Body of pancreas (tissue), 4 donors: Measurements from ENCODE around the gene MYCBP2.

Source experiments
- POLR2A ChIP-seq, 3 donors: fragments of 450-650 bp; IDR thresholded peaks; one replicate each; pipeline ENCODE4 v1.6.1; 2016; ENCODE audit warnings: antibody characterized with exemption in 3 of 3, mild to moderate bottlenecking in 2 of 3
- TF ChIP-seq, protein P1 (sequence below), 7 experiments: fragments of 450-650 bp in 4 of 7; fragments of 200-600 bp in 3 of 7; sonication (generic) in 3 of 7; IDR thresholded peaks; one replicate each; pipeline ENCODE4 v1.5.1; 2016 to 2019; ENCODE audit warnings: antibody characterized with exemption in 7 of 7

DNA sequence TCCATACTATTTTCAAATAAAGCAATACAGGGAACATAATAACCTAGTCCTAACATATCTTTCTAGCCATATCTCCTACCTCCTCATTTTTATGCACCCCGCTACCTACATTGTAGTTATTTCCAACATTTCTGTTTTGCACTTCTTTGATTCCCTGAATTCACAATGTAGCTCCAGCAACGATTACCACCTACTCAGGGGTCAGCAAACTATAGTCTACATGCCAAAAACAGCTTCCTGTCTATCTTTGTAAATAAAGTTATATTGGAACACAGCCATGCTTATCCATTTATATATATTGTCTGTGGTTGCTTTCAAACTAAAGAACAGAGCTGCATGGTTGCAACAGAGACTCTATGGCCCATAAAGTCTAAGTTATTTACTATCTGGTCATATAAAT is 16.7 kb downstream of the MYCBP2 start:
- TF ChIP-seq, protein P1, sequence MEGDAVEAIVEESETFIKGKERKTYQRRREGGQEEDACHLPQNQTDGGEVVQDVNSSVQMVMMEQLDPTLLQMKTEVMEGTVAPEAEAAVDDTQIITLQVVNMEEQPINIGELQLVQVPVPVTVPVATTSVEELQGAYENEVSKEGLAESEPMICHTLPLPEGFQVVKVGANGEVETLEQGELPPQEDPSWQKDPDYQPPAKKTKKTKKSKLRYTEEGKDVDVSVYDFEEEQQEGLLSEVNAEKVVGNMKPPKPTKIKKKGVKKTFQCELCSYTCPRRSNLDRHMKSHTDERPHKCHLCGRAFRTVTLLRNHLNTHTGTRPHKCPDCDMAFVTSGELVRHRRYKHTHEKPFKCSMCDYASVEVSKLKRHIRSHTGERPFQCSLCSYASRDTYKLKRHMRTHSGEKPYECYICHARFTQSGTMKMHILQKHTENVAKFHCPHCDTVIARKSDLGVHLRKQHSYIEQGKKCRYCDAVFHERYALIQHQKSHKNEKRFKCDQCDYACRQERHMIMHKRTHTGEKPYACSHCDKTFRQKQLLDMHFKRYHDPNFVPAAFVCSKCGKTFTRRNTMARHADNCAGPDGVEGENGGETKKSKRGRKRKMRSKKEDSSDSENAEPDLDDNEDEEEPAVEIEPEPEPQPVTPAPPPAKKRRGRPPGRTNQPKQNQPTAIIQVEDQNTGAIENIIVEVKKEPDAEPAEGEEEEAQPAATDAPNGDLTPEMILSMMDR (IDR thresholded peaks at IDR 0.05): no peak
- TF ChIP-seq POLR2A (IDR thresholded peaks at IDR 0.05): no peak
